Measurements from ENCODE around the gene PDE6G. TPM values are rescaled to one million over a fixed set of nuclear protein-coding genes. Genes with fewer than 3 reads are reported as not detected.

The PDE6G gene
- total and polyA plus RNA-seq, 2 donors (not counting 3 experiments of a cell fraction or from before 2014, with no cell fraction given), result 1.8 to 3.7 TPM

DNA sequence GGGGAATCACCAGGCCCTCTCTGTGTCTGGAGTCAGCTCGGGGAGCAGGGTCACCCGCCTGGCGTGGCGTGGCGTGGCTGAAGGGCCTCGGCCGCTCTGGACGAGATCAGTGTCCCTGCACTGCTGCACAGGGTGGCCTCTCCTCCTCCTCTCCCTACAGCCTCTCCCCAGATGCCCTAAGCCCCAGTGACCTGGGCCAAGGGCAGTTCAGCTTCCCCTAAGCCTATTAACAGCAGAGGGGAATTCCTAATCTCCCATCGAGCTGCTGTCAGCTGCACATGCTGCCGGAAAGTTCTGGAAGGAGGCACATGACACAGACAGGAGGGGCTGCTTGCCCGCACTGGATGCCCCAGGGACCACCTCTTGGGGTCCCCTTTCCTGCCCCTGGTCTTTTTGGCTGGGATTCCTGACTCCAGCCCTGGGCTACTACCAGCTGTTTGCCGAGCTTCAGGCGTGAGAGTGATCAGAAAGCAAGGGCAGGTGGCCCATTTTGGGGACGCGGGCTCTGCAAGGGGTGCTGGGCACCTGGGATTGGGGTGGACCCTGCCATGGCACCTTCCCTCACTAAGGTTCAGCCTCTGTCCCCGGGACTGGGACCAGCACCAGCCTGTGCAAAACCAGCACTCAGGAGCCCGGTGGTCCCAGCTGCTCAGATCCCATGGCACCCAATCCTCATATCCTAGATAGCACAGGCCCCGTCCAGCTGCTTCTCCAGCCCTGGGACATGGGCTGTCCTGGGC lies 794 bp downstream of the PDE6G start:
- no peaks in the 10 kb centered on the region for H3K36me3 ChIP-seq (ENCODE audit: control insufficient read depth in 2 of 2, extremely low read depth in 1 of 2, insufficient read depth in 2 of 2, low read length in 2 of 2)
- no peak overlapping the region for H3K27ac ChIP-seq (ENCODE audit: insufficient read depth, low read depth, low read length)
- TF ChIP-seq JUN (IDR thresholded peaks at IDR 0.05; ENCODE audit: borderline replicate concordance, insufficient read depth, insufficient read length, low read depth) (no peak), EZH2 (IDR thresholded peaks at IDR 0.05; ENCODE audit: borderline replicate concordance, low read depth, low read length, severe bottlenecking) (no peak), GATA2 (IDR thresholded peaks at IDR 0.05; ENCODE audit: insufficient read depth, insufficient read length, low read depth, low read length) (no peak), CTCF (IDR thresholded peaks at IDR 0.05; ENCODE audit: extremely low read depth in 1 of 2, insufficient read depth in 1 of 2, low read depth in 1 of 2, low read length in 2 of 2) (no peak), MYC (IDR thresholded peaks at IDR 0.05; ENCODE audit: low read depth, low read length) (no peak), FOS (IDR thresholded peaks at IDR 0.05; ENCODE audit: borderline replicate concordance, insufficient read depth, low read length) (no peak), POLR2AphosphoS5 (IDR thresholded peaks at IDR 0.05; ENCODE audit: insufficient read depth, low read depth, low read length) (no peak), POLR2A (IDR thresholded peaks at IDR 0.05; ENCODE audit: low read depth, low read length) (no peak)
- TF ChIP-seq, protein P1, sequence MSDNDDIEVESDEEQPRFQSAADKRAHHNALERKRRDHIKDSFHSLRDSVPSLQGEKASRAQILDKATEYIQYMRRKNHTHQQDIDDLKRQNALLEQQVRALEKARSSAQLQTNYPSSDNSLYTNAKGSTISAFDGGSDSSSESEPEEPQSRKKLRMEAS (IDR thresholded peaks at IDR 0.05; ENCODE audit: insufficient read depth, insufficient read length), result no peak
- no peak overlapping the region for H3K4me2 ChIP-seq (ENCODE audit: insufficient read depth, low read length)
- DNase-seq (ENCODE audit: low read depth, low spot score), result no peak
- intact Hi-C loops (cut with micrococcal nuclease), result no loop called here
- BruUV-seq (replicated peaks), result no TSS peak
- ChIA-PET POLR2A (interaction anchor here (2.1 kb wide), 1 partner anchor 19 kb away, joined by 4 read pairs; no protein-coding TSS in a partner anchor), CTCF (interaction anchor here (1.9 kb wide), 1 partner anchor 21 kb away, joined by 6 read pairs; no protein-coding TSS in a partner anchor)
- no peaks in the 10 kb centered on the region for H3K27me3 ChIP-seq (ENCODE audit: control insufficient read depth in 2 of 2, insufficient read depth in 2 of 2, low read length in 2 of 2)
- H3K9ac ChIP-seq (replicated peaks; ENCODE audit: extremely low read depth, insufficient read depth, low read length), result no peak overlapping the region
- H4K20me1 ChIP-seq (replicated peaks; ENCODE audit: control insufficient read depth, extremely low read depth, insufficient read depth, low read length), result no peaks in the 10 kb centered on the region
- dilution Hi-C loops (cut with MboI; ENCODE audit: extremely low pct_ligation_motif_present, low sequenced_read_pairs), result no loop called here
- H3K9me1 ChIP-seq (replicated peaks; ENCODE audit: control insufficient read depth, extremely low read depth, insufficient read depth, low read length), result no peaks in the 10 kb centered on the region
- no peaks in the 10 kb centered on the region for H3K79me2 ChIP-seq (ENCODE audit: control insufficient read depth, insufficient read depth, low read length)
- no peak overlapping the region for H3K4me3 ChIP-seq (replicated peaks in 1 of 3; ENCODE audit: insufficient read depth in 1 of 3, low read depth in 1 of 3, low read length in 3 of 3)
- no peaks in the 10 kb centered on the region for H3K9me3 ChIP-seq (replicated peaks; ENCODE audit: control insufficient read depth, insufficient read depth, low read length)
- no peak overlapping the region for H2AFZ ChIP-seq (ENCODE audit: low read depth, low read length)
- H3K4me1 ChIP-seq (ENCODE audit: control insufficient read depth, extremely low read depth, insufficient read depth, low read length), result peaks cover 9% of the 10 kb centered on the region
- no peak for FAIRE-seq

Measured in endothelial cell of umbilical vein (primary cell).